Mucosa of descending colon (tissue), 3 donors: Measurements from ENCODE around the gene ARSD. TPM values are rescaled to one million over a fixed set of nuclear protein-coding genes. Genes with fewer than 3 reads are reported as not detected.
"Not testable (repeated sequence)": the region's sequence is repeated elsewhere in the genome, so short reads cannot be mapped to it uniquely, and the experiment has no call there.

Source experiments
- ATAC-seq: fragments of 200-7000 bp; cut with Tn5 transposase; one replicate; pipeline ENCODE4 v1.9.1; 2020; ENCODE audit warnings: mild to moderate bottlenecking, moderate library complexity
- DNase-seq, 3 donors: peaks; one replicate each; pipeline ENCODE4 v3.0.0-alpha.2; 2020
- H3K36me3 ChIP-seq: fragments of 200-600 bp; one replicate; pipeline ENCODE4 v1.8.0; 2021; ENCODE audit warnings: low read depth, mild to moderate bottlenecking
- H3K4me1 ChIP-seq: fragments of 200-600 bp; one replicate; pipeline ENCODE4 v1.8.0; 2021; ENCODE audit warnings: low read depth, mild to moderate bottlenecking
- H3K4me3 ChIP-seq: fragments of 200-600 bp; one replicate; pipeline ENCODE4 v1.8.0; 2021; ENCODE audit warnings: mild to moderate bottlenecking
- H3K9me3 ChIP-seq: fragments of 200-600 bp; one replicate; pipeline ENCODE4 v1.8.0; 2021; ENCODE audit warnings: mild to moderate bottlenecking
- intact Hi-C, 2 donors: fragments of 100-400 bp; cut with DNase I in 1 of 2; cut with micrococcal nuclease in 1 of 2; formaldehyde crosslinking; loops; one replicate each; pipeline versions ENCODE4 v1.11.0 to v1.11.1; 2022; cut with DNase I, micrococcal nuclease
- long read RNA-seq, 2 donors: library from polyadenylated mRNA; unstranded; transcript quantifications; one replicate each; pipeline ENCODE4 v2.0.0, GENCODE V29; 2019 to 2021
- total RNA-seq, 3 donors: library from RNA; stranded (reverse); fragmentation: NEBNext Ultra II Directional in 2 of 3; extraction: Animal tissue kit (Norgen Biotek cat#: 25700) in 2 of 3; gene quantifications; one replicate each; pipeline versions ENCODE4 v1.2.1 to v1.2.4, GENCODE V29; 2021 to 2023
- TF ChIP-seq, protein P1 (sequence below): fragments of 200-600 bp; IDR thresholded peaks from one replicate; pipeline ENCODE4 v1.8.0; 2022; ENCODE audit warnings: antibody characterized with exemption, mild to moderate bottlenecking
- donor health status: DM: no; HTN: no; CAD: no; lungs with moderate emphysema.
- donor health status: DM: no; HTN: no; CAD: no.
- donor health status: DM: no; HTN: yes; CAD: no.

Gene ARSD, protein sequence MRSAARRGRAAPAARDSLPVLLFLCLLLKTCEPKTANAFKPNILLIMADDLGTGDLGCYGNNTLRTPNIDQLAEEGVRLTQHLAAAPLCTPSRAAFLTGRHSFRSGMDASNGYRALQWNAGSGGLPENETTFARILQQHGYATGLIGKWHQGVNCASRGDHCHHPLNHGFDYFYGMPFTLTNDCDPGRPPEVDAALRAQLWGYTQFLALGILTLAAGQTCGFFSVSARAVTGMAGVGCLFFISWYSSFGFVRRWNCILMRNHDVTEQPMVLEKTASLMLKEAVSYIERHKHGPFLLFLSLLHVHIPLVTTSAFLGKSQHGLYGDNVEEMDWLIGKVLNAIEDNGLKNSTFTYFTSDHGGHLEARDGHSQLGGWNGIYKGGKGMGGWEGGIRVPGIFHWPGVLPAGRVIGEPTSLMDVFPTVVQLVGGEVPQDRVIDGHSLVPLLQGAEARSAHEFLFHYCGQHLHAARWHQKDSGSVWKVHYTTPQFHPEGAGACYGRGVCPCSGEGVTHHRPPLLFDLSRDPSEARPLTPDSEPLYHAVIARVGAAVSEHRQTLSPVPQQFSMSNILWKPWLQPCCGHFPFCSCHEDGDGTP
- total RNA-seq, result 10 to 100 TPM; 26.2 to 70.9 (median 67.2) TPM
- long read RNA-seq, donor 1, full-length matches to known transcripts, result 10 of 18 reads
- long read RNA-seq, donor 1, partial matches to known transcripts, result 4 of 18 reads
- long read RNA-seq, donor 1, other reads (novel, unspliced or antisense), result 4 of 18 reads
- long read RNA-seq, donor 2, full-length matches to known transcripts, result 6 of 15 reads
- long read RNA-seq, donor 2, partial matches to known transcripts, result 1 of 15 reads
- long read RNA-seq, donor 2, other reads (novel, unspliced or antisense), result 8 of 15 reads

GRCh38 chrX:2928583-2929434 lies at the start of gene ARSD:
ARSD (minus strand) TSS chrX:2929339; CDS start chrX:2929275, 64 bp downstream.
- intact Hi-C loops, result no loop called here
- H3K4me3 ChIP-seq, result peak within 1 kb of the TSS; percentile 26
- TF ChIP-seq, protein P1, sequence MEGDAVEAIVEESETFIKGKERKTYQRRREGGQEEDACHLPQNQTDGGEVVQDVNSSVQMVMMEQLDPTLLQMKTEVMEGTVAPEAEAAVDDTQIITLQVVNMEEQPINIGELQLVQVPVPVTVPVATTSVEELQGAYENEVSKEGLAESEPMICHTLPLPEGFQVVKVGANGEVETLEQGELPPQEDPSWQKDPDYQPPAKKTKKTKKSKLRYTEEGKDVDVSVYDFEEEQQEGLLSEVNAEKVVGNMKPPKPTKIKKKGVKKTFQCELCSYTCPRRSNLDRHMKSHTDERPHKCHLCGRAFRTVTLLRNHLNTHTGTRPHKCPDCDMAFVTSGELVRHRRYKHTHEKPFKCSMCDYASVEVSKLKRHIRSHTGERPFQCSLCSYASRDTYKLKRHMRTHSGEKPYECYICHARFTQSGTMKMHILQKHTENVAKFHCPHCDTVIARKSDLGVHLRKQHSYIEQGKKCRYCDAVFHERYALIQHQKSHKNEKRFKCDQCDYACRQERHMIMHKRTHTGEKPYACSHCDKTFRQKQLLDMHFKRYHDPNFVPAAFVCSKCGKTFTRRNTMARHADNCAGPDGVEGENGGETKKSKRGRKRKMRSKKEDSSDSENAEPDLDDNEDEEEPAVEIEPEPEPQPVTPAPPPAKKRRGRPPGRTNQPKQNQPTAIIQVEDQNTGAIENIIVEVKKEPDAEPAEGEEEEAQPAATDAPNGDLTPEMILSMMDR, result no peak
- H3K9me3 ChIP-seq, result no peaks in the 10 kb centered on the region
- H3K36me3 ChIP-seq, result no peaks in the 10 kb centered on the region
- DNase-seq (peak; percentile 92 to 98 (median 93)), ATAC-seq (peak; percentile 90)
- no peaks in the 10 kb centered on the region for H3K4me1 ChIP-seq

DNA sequence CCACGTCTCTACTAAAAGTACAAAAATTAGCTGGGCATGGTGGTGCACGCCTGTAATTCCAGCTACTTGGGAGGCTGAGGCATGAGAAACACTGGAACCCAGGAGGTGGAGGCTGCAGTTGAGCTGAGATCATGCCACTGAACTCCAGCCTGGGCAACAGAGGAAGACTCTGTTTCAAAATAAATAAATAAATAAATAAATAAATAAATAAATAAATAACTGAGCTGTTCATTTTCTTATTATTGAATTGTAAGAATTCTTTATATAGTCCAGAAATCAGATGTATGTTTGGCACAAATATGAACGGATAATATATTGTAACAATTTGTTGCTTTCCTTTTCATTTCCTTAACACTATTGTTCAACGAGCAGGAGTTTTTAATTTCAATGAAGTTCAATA lies 49.5 kb upstream of the ARSD start:
- DNase-seq, ATAC-seq, intact Hi-C loops: not testable (repeated sequence)

GRCh38 chrX:2974961-2975360 lies 45.8 kb upstream of the ARSD start:
- no peak overlapping the region for H3K4me3 ChIP-seq
- H3K36me3 ChIP-seq, result no peaks in the 10 kb centered on the region
- DNase-seq, result no peak
- intact Hi-C loops, result no loop called here
- TF ChIP-seq, protein P1, result no peak
- H3K4me1 ChIP-seq, result no peaks in the 10 kb centered on the region
- no peaks in the 10 kb centered on the region for H3K9me3 ChIP-seq
- ATAC-seq, result no peak

More for the DNA sequence above, 49.5 kb upstream of the ARSD start:
- H3K36me3 ChIP-seq, H3K9me3 ChIP-seq, H3K4me1 ChIP-seq, H3K4me3 ChIP-seq: not testable (repeated sequence)

- H3K36me3 ChIP-seq, result no peaks in the 10 kb centered on the region
- H3K4me3 ChIP-seq, result no peak overlapping the region
- DNase-seq, result no peak
- TF ChIP-seq, protein P1, result no peak
- no peak for ATAC-seq
- H3K9me3 ChIP-seq, result no peaks in the 10 kb centered on the region
- H3K4me1 ChIP-seq, result no peaks in the 10 kb centered on the region
- intact Hi-C loops, result no loop called here
Measured at GRCh38 chrX:2972391-2972790, 43.3 kb upstream of the ARSD start.

GRCh38 chrX:2969021-2969420 lies 39.9 kb upstream of the ARSD start:
- DNase-seq, result no peak

More at GRCh38 chrX:2969021-2969420, 39.9 kb upstream of the ARSD start:
- ATAC-seq, result no peak
- no peak overlapping the region for H3K4me3 ChIP-seq
- intact Hi-C loops, result no loop called here
- no peaks in the 10 kb centered on the region for H3K36me3 ChIP-seq
- no peaks in the 10 kb centered on the region for H3K4me1 ChIP-seq
- TF ChIP-seq, protein P1, result no peak
- no peaks in the 10 kb centered on the region for H3K9me3 ChIP-seq
